Epithelial cell of esophagus (primary cell): Measurements from ENCODE around the gene SULT2B1.
A peak's percentile ranks its signal among the peaks of the same experiment; 100 is the strongest.

Source experiments
- DNase-seq: peaks from one replicate; pipeline ENCODE4 v3.0.0; 2010; ENCODE audit warnings: low read depth
- H3K4me3 ChIP-seq: 2 replicates; pipeline ENCODE4 v1.5.1; 2011; ENCODE audit warnings: mild to moderate bottlenecking, low read length, control low read depth
- TF ChIP-seq, protein P1 (sequence below): IDR thresholded peaks from 2 replicates; pipeline ENCODE4 v1.5.1; 2011; ENCODE audit warnings: low read depth, mild to moderate bottlenecking, low read length, control low read depth, inconsistent platforms; ENCODE audit not compliant: insufficient read depth; ENCODE audit errors: missing control alignments

SULT2B1 gene

GRCh38 chr19:48551437-48552302, at the start of gene SULT2B1:
Gene SULT2B1 (plus strand): TSS chr19:48552172. CDS start chr19:48552253, 81 bp downstream.
- DNase-seq, result peak; percentile 76
- TF ChIP-seq, protein P1, sequence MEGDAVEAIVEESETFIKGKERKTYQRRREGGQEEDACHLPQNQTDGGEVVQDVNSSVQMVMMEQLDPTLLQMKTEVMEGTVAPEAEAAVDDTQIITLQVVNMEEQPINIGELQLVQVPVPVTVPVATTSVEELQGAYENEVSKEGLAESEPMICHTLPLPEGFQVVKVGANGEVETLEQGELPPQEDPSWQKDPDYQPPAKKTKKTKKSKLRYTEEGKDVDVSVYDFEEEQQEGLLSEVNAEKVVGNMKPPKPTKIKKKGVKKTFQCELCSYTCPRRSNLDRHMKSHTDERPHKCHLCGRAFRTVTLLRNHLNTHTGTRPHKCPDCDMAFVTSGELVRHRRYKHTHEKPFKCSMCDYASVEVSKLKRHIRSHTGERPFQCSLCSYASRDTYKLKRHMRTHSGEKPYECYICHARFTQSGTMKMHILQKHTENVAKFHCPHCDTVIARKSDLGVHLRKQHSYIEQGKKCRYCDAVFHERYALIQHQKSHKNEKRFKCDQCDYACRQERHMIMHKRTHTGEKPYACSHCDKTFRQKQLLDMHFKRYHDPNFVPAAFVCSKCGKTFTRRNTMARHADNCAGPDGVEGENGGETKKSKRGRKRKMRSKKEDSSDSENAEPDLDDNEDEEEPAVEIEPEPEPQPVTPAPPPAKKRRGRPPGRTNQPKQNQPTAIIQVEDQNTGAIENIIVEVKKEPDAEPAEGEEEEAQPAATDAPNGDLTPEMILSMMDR, result no peak
- peak within 1 kb of the TSS; percentile 62 for H3K4me3 ChIP-seq

- DNase-seq, result no peak
- H3K4me3 ChIP-seq, result peak overlapping the region; percentile 38
These were observed 49.5 kb upstream of the SULT2B1 start for GRCh38 chr19:48502350-48503018.

DNA sequence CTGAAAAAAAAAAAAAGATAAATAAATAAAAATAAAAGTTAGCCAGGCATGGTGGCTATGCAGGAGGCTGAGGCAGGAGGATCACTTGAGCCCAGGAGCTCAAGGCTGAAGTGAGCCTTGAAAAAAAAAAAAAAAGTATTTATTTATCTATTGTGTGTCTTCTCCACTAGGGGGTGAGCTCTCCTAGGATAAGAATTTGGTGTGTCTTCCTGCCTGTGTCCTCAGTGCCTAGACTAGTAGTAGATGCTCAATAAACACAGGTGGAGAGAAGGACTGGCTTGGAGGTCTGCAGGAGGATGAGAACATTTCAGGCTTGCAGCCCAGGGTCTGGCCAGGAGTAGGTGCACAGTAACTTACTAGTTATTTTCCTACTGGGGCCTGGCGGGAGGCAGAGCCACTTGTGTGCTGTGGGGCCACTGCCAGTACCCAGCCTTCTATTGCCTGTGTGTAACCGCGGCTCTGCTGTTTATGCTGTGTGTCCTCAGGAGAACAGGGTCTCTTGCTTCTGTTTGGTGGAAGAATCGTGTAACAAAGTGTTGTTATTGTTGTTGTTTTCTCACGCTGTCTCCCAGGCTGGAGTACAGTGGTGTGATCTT, 45.7 kb upstream of the SULT2B1 start:
- H3K4me3 ChIP-seq, result no peak overlapping the region
- TF ChIP-seq, protein P1, result peak; percentile 57
- peak; percentile 64 for DNase-seq

More at GRCh38 chr19:48502350-48503018, 49.5 kb upstream of the SULT2B1 start:
- TF ChIP-seq, protein P1, result no peak

DNA sequence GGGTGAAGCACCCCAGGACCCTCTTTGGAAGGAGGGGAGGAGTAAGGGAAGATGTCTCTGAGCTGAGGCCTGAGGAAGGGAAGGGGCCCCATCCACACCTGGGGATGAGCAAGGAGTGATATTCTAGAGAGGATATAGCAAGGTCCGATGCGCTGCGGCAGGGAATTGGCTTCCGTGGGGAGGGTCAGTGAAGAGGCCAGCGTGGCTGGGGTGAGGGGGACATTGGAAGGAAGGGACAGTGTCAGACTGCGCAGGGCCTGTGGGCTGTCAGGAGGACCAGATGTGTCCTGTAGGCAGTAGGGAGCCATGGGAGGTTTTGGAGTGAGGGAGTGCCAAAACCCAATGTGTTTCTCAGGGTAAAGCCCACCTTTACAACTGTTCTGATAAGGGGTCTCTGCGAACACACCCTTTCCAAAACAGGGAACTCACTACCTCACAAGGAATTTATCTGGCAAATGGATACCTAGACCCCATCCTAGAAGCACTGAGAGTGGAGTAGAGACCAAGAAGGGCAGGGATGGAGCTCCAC, 44.0 kb upstream of the SULT2B1 start:
- no peak for DNase-seq
- no peak overlapping the region for H3K4me3 ChIP-seq
- TF ChIP-seq, protein P1, result no peak

DNA sequence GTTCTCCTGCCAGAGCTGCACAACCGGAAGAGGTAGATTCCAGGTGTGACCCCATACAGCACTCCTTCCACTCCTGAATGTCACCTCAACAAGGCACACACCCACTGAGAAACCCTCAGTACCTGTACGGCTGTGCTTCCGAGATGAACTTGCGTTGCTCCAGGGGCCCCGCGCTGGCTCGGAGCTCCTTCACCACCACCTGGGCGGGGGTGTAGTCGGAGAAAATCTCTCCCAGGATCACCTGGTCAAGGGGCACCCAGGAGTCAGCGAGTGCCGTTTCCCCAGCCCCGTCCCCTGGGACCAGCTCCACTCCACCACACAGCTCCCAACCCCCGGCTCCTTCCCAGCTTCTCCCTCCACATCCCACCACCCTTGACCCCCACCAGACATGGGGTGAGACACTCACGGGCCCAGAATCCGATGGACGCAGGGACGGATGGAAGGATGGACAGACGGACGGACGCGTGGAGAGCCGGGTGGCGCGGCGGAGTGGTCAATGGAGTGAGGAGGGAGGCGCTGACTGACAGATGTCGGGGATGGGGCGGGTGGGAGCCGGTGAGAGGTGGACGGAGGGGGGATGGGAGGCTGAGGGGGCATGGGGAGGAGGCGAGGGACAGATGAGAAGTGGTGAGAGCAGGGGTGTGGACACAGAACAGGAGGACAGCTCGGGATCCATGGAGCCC, 43.1 kb upstream of the SULT2B1 start:
- TF ChIP-seq, protein P1, result no peak
- no peak for DNase-seq
- H3K4me3 ChIP-seq, result no peak overlapping the region

DNA sequence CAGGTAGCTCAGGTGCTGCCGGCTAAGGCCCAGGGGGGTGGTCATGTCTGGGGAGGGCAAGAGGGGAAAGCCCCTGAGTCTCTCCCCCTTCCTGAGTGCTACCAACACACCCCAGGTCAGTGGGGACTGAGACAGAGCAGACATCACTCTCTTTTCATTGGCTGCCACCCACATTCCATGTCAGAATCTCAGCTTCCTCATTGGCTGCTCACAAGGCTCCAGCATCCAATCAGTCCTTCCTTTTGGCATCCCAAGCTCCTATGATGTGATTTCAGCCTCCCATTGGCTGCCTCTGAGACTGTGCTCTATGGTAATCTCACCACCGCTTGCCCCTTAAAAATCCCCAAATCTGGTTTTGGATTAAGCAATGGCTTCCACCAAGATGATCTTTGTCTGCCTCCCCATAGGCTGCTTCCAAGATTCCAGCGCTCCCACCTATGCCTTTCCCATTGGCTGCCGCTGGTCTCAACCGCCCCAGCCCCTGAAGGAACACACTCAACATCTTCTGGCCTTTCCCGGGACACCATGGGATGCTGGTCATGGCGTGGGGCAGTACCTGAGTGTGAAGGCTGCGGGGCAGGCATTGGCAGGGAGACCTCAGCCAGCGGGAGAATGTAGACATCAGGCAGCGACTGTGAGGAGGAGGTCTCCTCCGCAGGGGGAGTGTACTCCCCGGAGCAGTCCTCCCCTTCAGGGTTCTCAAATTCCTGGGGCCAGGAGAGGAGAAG, 42.3 kb upstream of the SULT2B1 start:
- H3K4me3 ChIP-seq, result no peak overlapping the region
- TF ChIP-seq, protein P1, result no peak
- DNase-seq, result no peak
